ENCODE results near the gene BUD31. TPM values are rescaled to one million over a fixed set of nuclear protein-coding genes. Genes with fewer than 3 reads are reported as not detected.

BUD31 gene
- total RNA-seq, 4 donors from 2014 or later: 5.0 to 167 (median 50.1) TPM

DNA sequence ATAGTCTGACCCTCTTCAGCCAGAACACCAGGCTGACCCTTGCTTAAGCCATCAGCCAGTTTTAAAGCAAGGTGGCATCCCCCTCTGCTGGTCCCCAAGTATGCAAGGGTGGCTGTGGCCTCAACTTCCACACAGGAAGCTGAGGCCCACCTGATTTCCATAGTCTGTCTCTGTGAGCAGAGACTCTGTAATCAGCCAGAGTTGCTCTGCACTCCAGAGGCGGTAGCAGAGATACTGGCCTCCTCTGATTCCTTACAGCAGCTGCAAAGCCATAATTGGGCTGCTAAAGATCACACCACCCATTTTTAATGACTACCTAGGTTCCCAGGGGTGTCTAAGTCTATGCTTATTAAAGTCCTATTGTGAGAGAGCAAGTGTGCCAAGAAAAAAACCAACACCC is 2.2 kb upstream of the BUD31 start:
- intact Hi-C loops (cut with DNase I; ENCODE audit: low total_unique reads): no loop called here
- 44 to 57% methylated on average over 1 of the region's 1 CpG for WGBS, 2 donors (ENCODE audit: low coverage in 1 of 2)
- Histone ChIP-seq H3K27ac (no peak overlapping the region), H3K4me1 (peaks cover 16 to 40% (median 30%) of the 10 kb centered on the region in 4 donors), H3K27me3 (no peaks in the 10 kb centered on the region), H3K36me3 (peaks cover 0 to 17% (median 8%) of the 10 kb centered on the region in 4 donors), H3K4me3 (no peak overlapping the region), H3K9me3 (no peaks in the 10 kb centered on the region)
- in situ Hi-C loops (cut with MboI; ENCODE audit: low pct_ligation_motif_present in 1 of 4, low pct_unique_long_range_greater_than_20kb in 1 of 4, low sequenced_read_pairs in 3 of 4): no loop called here
- no peak for DNase-seq
- TF ChIP-seq, protein P1, sequence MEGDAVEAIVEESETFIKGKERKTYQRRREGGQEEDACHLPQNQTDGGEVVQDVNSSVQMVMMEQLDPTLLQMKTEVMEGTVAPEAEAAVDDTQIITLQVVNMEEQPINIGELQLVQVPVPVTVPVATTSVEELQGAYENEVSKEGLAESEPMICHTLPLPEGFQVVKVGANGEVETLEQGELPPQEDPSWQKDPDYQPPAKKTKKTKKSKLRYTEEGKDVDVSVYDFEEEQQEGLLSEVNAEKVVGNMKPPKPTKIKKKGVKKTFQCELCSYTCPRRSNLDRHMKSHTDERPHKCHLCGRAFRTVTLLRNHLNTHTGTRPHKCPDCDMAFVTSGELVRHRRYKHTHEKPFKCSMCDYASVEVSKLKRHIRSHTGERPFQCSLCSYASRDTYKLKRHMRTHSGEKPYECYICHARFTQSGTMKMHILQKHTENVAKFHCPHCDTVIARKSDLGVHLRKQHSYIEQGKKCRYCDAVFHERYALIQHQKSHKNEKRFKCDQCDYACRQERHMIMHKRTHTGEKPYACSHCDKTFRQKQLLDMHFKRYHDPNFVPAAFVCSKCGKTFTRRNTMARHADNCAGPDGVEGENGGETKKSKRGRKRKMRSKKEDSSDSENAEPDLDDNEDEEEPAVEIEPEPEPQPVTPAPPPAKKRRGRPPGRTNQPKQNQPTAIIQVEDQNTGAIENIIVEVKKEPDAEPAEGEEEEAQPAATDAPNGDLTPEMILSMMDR (IDR thresholded peaks at IDR 0.05): no peak
- TF ChIP-seq POLR2AphosphoS5 (IDR thresholded peaks at IDR 0.05) (no peak), POLR2A (IDR thresholded peaks at IDR 0.05) (no peak), EP300 (IDR thresholded peaks at IDR 0.05; ENCODE audit: low read depth) (no peak)

DNA sequence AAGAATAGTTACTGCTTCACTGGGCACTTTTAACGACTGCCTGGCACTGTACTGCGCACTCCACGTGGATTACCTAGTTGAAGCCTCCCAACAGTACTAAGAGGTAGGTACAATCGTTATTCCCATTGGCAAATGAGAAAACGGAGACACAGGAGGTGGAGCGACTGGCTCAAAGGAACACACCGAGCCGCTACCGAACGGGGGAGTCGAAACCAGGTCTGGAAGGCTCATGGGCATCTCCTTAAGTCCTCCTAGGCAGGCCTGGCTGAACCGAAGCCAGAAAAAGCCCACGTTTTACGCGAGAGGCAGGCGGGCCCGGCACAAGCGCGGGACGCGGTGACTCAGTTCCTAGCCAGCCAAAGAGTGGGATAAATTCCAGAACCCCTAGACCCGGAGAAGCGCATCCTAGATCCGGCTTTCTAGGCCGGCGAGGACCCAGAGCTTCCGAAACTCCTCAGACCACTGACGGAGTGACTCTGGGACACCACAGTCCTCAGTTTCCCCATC is 844 bp upstream of the BUD31 start:
- Histone ChIP-seq H3K27me3 (no peaks in the 10 kb centered on the region), H3K9me3 (no peaks in the 10 kb centered on the region), H3K27ac (peak overlapping the region; percentile 91 to 99 (median 93)), H3K4me3 (peak overlapping the region; percentile 85 to 99 (median 88)), H3K36me3 (peaks cover 0 to 24% (median 10%) of the 10 kb centered on the region in 4 donors), H3K4me1 (peaks cover 16 to 40% (median 30%) of the 10 kb centered on the region in 4 donors)
- TF ChIP-seq, protein P1 (IDR thresholded peaks at IDR 0.05): no peak
- TF ChIP-seq EP300 (IDR thresholded peaks at IDR 0.05; ENCODE audit: low read depth) (no peak), POLR2A (IDR thresholded peaks at IDR 0.05) (no peak), POLR2AphosphoS5 (IDR thresholded peaks at IDR 0.05) (no peak)
- intact Hi-C loops (cut with DNase I; ENCODE audit: low total_unique reads): no loop called here
- WGBS, 2 donors (ENCODE audit: low coverage in 1 of 2): 0% methylated on average over 27 of the region's 28 CpGs; no CpG with 5 or more reads in 1 of the 2 donors
- in situ Hi-C loops (cut with MboI; ENCODE audit: low pct_ligation_motif_present in 1 of 4, low pct_unique_long_range_greater_than_20kb in 1 of 4, low sequenced_read_pairs in 3 of 4): no loop called here
- peak; percentile 50 for DNase-seq

DNA sequence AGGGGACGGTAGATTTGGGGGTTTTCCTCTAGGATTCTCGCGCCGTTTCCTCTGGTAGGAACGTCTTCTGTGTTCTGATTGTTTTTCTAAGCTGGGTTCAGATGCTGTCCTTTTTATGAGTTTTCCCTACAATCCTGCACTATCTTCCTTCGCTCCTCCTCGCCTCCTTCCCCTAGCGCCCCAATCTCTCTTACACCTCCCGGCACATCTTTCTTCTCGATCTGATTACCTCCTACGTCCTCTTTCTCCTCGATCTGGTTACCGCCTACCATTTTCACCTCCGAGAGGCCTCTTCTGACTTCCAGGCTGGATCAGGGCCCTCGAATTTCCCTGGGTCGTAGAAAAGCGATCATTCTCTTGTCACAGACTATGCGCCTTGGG is 413 bp downstream of the BUD31 start:
- intact Hi-C loops (cut with DNase I; ENCODE audit: low total_unique reads) (no loop called here), in situ Hi-C loops (cut with MboI; ENCODE audit: low pct_ligation_motif_present in 1 of 4, low pct_unique_long_range_greater_than_20kb in 1 of 4, low sequenced_read_pairs in 3 of 4) (no loop called here)
- Histone ChIP-seq H3K27ac (peak overlapping the region; percentile 91 to 99 (median 93)), H3K4me3 (peak overlapping the region; percentile 85 to 99 (median 88)), H3K4me1 (peaks cover 16 to 40% (median 30%) of the 10 kb centered on the region in 4 donors), H3K27me3 (no peaks in the 10 kb centered on the region), H3K36me3 (peaks cover 0 to 34% (median 16%) of the 10 kb centered on the region in 4 donors), H3K9me3 (no peaks in the 10 kb centered on the region)
- WGBS, 2 donors (ENCODE audit: low coverage in 1 of 2): 0% methylated on average over 11 to 18 of the region's 18 CpGs
- no peak for TF ChIP-seq POLR2A (IDR thresholded peaks at IDR 0.05)
- TF ChIP-seq EP300 (IDR thresholded peaks at IDR 0.05; ENCODE audit: low read depth): no peak
- no peak for TF ChIP-seq POLR2AphosphoS5 (IDR thresholded peaks at IDR 0.05)
- TF ChIP-seq, protein P1 (IDR thresholded peaks at IDR 0.05): no peak
- no peak for DNase-seq

DNA sequence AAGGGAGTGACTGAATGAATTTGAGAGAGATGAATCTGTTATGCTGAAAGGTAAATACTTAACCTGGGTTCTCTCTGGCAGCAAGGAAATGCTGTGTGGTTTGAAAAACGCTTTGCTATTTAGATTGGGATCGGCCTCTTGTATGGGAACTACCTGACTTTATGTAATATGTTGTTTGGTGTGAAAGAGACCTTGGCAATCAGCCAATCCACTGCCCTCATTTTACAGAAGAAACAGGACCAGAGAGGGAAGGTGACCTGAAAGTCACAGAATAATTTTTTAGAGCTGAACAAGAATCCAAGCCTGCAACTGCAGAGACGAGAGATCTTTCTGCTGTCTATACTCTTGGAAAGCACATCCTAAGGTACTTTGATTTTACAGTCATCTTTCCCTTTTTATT is 1.0 kb downstream of the BUD31 start:
- WGBS, 2 donors (ENCODE audit: low coverage in 1 of 2): 27 to 33% methylated on average over 3 of the region's 3 CpGs
- peak overlapping the region; percentile 91 to 99 (median 93) for H3K27ac ChIP-seq
- H3K27me3 ChIP-seq: no peaks in the 10 kb centered on the region
- TF ChIP-seq POLR2A (IDR thresholded peaks at IDR 0.05) (no peak), POLR2AphosphoS5 (IDR thresholded peaks at IDR 0.05) (no peak), EP300 (IDR thresholded peaks at IDR 0.05; ENCODE audit: low read depth) (no peak)
- TF ChIP-seq, protein P1 (IDR thresholded peaks at IDR 0.05): no peak
- peaks cover 0 to 39% (median 19%) of the 10 kb centered on the region in 4 donors for H3K36me3 ChIP-seq
- intact Hi-C loops (cut with DNase I; ENCODE audit: low total_unique reads): no loop called here
- H3K9me3 ChIP-seq: no peaks in the 10 kb centered on the region
- H3K4me1 ChIP-seq: peaks cover 16 to 40% (median 27%) of the 10 kb centered on the region in 4 donors
- DNase-seq: no peak
- H3K4me3 ChIP-seq: peak overlapping the region in 3 of 4 donors; percentile 87 to 99 (median 90)
- in situ Hi-C loops (cut with MboI; ENCODE audit: low pct_ligation_motif_present in 1 of 4, low pct_unique_long_range_greater_than_20kb in 1 of 4, low sequenced_read_pairs in 3 of 4): loop anchor here in 1 of 4 donors (10.0 kb wide), 1 partner anchor 45 kb away; no protein-coding TSS in a partner anchor

Measured in transverse colon (tissue), 4 donors.